ENCODE data around the gene SEMA6C. TPM values are rescaled to one million over a fixed set of nuclear protein-coding genes. Genes with fewer than 3 reads are reported as not detected.

Gene SEMA6C
- total RNA-seq, 1 donor from 2014 or later, result 119 TPM

DNA sequence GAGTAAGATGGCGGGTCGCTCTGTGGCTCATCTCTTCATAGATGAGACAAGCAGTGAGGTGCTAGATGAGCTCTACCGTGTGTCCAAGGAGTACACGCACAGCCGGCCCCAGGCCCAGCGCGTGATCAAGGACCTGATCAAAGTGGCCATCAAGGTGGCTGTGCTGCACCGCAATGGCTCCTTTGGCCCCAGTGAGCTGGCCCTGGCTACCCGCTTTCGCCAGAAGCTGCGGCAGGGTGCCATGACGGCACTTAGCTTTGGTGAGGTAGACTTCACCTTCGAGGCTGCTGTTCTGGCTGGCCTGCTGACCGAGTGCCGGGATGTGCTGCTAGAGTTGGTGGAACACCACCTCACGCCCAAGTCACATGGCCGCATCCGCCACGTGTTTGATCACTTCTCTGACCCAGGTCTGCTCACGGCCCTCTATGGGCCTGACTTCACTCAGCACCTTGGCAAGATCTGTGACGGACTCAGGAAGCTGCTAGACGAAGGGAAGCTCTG is 12.4 kb upstream of the SEMA6C start:
- Mint-ChIP-seq H3K36me3 (ENCODE audit: unreplicated experiment) (no peaks in the 10 kb centered on the region), H3K9me3 (ENCODE audit: unreplicated experiment) (peaks cover 2% of the 10 kb centered on the region), H3K4me3 (ENCODE audit: unreplicated experiment) (no peak overlapping the region), H3K27ac (ENCODE audit: unreplicated experiment) (no peak overlapping the region), H3K27me3 (ENCODE audit: unreplicated experiment) (no peaks in the 10 kb centered on the region), H3K4me1 (ENCODE audit: low read depth, unreplicated experiment) (peaks cover 11% of the 10 kb centered on the region)
- TF ChIP-seq, protein P1, sequence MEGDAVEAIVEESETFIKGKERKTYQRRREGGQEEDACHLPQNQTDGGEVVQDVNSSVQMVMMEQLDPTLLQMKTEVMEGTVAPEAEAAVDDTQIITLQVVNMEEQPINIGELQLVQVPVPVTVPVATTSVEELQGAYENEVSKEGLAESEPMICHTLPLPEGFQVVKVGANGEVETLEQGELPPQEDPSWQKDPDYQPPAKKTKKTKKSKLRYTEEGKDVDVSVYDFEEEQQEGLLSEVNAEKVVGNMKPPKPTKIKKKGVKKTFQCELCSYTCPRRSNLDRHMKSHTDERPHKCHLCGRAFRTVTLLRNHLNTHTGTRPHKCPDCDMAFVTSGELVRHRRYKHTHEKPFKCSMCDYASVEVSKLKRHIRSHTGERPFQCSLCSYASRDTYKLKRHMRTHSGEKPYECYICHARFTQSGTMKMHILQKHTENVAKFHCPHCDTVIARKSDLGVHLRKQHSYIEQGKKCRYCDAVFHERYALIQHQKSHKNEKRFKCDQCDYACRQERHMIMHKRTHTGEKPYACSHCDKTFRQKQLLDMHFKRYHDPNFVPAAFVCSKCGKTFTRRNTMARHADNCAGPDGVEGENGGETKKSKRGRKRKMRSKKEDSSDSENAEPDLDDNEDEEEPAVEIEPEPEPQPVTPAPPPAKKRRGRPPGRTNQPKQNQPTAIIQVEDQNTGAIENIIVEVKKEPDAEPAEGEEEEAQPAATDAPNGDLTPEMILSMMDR (IDR thresholded peaks at IDR 0.05; ENCODE audit: partially characterized antibody, unreplicated experiment), result no peak
- no peak for DNase-seq

DNA sequence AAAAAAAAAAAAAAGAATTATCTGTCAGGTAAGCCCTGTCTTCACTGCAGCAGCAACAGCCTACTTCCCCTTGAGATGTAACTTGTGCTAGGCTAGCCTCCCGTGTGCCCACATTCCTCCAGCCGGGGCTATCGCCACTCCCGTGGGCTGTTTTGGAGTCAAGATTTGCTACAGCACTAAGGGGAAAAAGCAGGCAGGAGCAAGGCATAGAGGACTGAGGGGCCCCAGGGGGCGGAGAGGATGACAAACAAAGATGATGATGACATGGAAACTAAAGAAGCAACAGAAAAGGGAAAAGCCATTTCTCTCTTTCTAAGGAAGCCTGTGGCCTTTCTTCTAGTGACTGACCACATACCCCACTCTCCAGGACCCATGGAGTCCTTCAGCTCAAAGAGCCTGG is 11.9 kb upstream of the SEMA6C start:
- no peak overlapping the region for H3K27ac Mint-ChIP-seq (ENCODE audit: unreplicated experiment)

DNA sequence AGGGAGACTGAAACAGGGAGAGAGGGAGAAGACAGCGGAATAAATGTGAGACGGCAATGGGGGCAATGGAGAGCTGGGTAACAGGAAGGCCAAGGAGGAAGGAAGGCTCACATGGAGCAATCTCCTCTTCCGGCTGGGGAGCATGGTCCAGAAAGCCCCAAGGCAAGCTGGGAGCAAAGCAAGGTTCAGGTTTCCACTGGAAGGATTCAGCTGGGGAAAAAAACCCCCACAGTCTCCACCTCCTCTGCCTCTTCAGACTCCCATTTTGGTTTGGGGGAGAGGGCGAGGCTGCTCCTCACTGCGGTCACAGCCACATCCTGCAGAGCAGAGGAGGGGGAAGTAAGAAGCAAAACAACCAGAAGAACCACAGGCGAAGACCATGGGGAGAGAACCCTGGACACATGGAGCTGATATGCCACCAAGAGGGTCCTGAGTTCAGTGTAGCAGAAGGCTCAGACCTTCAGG is 10.7 kb upstream of the SEMA6C start:
- DNase-seq, result no peak
- H3K4me1 Mint-ChIP-seq (ENCODE audit: low read depth, unreplicated experiment), result peaks cover 6% of the 10 kb centered on the region
- H3K4me3 Mint-ChIP-seq (ENCODE audit: unreplicated experiment), result peak overlapping the region; percentile 11
- no peak overlapping the region for H3K27ac Mint-ChIP-seq (ENCODE audit: unreplicated experiment)
- no peaks in the 10 kb centered on the region for H3K36me3 Mint-ChIP-seq (ENCODE audit: unreplicated experiment)
- TF ChIP-seq, protein P1 (IDR thresholded peaks at IDR 0.05; ENCODE audit: partially characterized antibody, unreplicated experiment), result no peak
- H3K9me3 Mint-ChIP-seq (ENCODE audit: unreplicated experiment), result peaks cover 2% of the 10 kb centered on the region
- no peaks in the 10 kb centered on the region for H3K27me3 Mint-ChIP-seq (ENCODE audit: unreplicated experiment)

More for the DNA sequence above, 11.9 kb upstream of the SEMA6C start:
- H3K9me3 Mint-ChIP-seq (ENCODE audit: unreplicated experiment), result peaks cover 2% of the 10 kb centered on the region
- H3K4me1 Mint-ChIP-seq (ENCODE audit: low read depth, unreplicated experiment), result peaks cover 11% of the 10 kb centered on the region
- no peaks in the 10 kb centered on the region for H3K27me3 Mint-ChIP-seq (ENCODE audit: unreplicated experiment)
- TF ChIP-seq, protein P1 (IDR thresholded peaks at IDR 0.05; ENCODE audit: partially characterized antibody, unreplicated experiment), result no peak
- H3K36me3 Mint-ChIP-seq (ENCODE audit: unreplicated experiment), result no peaks in the 10 kb centered on the region
- no peak for DNase-seq
- no peak overlapping the region for H3K4me3 Mint-ChIP-seq (ENCODE audit: unreplicated experiment)

DNA sequence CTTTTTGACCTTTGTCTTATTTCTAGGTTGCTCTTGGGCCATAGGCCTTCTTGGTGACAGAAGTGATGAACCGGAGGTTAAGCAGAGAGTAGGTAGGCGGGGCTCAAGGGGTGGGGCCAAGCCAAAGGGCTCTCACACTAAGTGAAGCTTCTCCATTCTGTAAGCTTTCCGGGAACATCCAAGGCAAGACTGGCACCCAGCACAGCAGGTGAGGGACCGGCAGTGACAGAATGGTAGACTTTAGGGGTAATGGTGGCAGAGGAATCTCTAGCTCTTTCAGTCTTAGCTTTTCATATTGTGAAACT is 10.0 kb upstream of the SEMA6C start, which contains the start of gene TNFAIP8L2:
TNFAIP8L2 (plus strand) TSS at position 135 of the 305 bp plus-strand sequence. CDS start 2,049 bp downstream, outside the sequence.
- peaks cover 4% of the 10 kb centered on the region for H3K9me3 Mint-ChIP-seq (ENCODE audit: unreplicated experiment)
- H3K4me1 Mint-ChIP-seq (ENCODE audit: low read depth, unreplicated experiment), result peaks cover 6% of the 10 kb centered on the region
- DNase-seq, result no peak
- no peaks in the 10 kb centered on the region for H3K27me3 Mint-ChIP-seq (ENCODE audit: unreplicated experiment)
- TF ChIP-seq, protein P1 (IDR thresholded peaks at IDR 0.05; ENCODE audit: partially characterized antibody, unreplicated experiment), result no peak
- peak within 1 kb of the TSS; percentile 11 for H3K4me3 Mint-ChIP-seq (ENCODE audit: unreplicated experiment)
- H3K36me3 Mint-ChIP-seq (ENCODE audit: unreplicated experiment), result no peaks in the 10 kb centered on the region
- H3K27ac Mint-ChIP-seq (ENCODE audit: unreplicated experiment), result peak within 1 kb of the TSS; percentile 52

DNA sequence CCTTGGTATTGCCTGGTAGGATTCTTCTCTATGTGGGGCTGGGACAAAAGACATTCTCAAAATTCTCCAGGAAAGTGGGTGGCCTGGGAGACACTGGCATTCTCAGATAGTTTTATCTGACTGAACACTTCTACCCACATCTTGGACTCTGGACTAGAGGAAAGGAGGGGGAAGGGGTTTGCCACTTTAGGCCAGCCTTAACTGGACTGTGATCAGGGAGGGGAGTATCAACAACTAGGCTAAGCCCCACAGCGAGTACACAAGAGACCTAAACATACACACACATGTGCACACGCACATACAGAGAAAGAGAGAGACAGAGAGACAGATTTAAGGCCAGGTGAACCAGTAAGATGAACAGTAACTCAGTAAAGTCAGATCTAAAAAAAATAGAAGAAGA is 1.2 kb upstream of the SEMA6C start:
- no peak for DNase-seq
- Mint-ChIP-seq H3K9me3 (ENCODE audit: unreplicated experiment) (peaks cover 9% of the 10 kb centered on the region), H3K36me3 (ENCODE audit: unreplicated experiment) (no peaks in the 10 kb centered on the region), H3K4me1 (ENCODE audit: low read depth, unreplicated experiment) (peaks cover 29% of the 10 kb centered on the region), H3K27me3 (ENCODE audit: unreplicated experiment) (peaks cover 7% of the 10 kb centered on the region), H3K27ac (ENCODE audit: unreplicated experiment) (no peak overlapping the region), H3K4me3 (ENCODE audit: unreplicated experiment) (peak overlapping the region; percentile 99)
- TF ChIP-seq, protein P1 (IDR thresholded peaks at IDR 0.05; ENCODE audit: partially characterized antibody, unreplicated experiment), result no peak
